NCI-H526 (cell line): Measurements from ENCODE around the gene FADS1.
A peak's percentile ranks its signal among the peaks of the same experiment; 100 is the strongest.

Source experiments
- DNase-seq, 2 experiments: peaks; one replicate each; lab custom pipeline; 2025; lab: John Stamatoyannopoulos, UW

The FADS1 gene

GRCh38 chr11:61826930-61827570 is 10.2 kb upstream of the FADS1 start:
- peak in 1 of 2 experiments; percentile 49 for DNase-seq

GRCh38 chr11:61820174-61820573 is 3.4 kb upstream of the FADS1 start:
- DNase-seq = peak in 1 of 2 experiments; percentile 56

- no peak for DNase-seq
Observed at GRCh38 chr11:61817471-61818202, 834 bp upstream of the FADS1 start.

- peak; percentile 83 to 88 for DNase-seq
Observed at GRCh38 chr11:61815790-61816735, 740 bp downstream of the FADS1 start.

GRCh38 chr11:61814958-61815789 is 1.6 kb downstream of the FADS1 start:
- DNase-seq = peak; percentile 78 to 96

GRCh38 chr11:61814247-61814957 is 2.4 kb downstream of the FADS1 start:
- DNase-seq = peak; percentile 25 to 47

- no peak for DNase-seq
Observed at GRCh38 chr11:61812736-61813411, 3.9 kb downstream of the FADS1 start.

GRCh38 chr11:61811831-61812230 is 5.0 kb downstream of the FADS1 start:
- no peak for DNase-seq

- DNase-seq = no peak
Observed at GRCh38 chr11:61810671-61811175, 6.1 kb downstream of the FADS1 start.

GRCh38 chr11:61806785-61807184 is 10.0 kb downstream of the FADS1 start:
- no peak for DNase-seq

- DNase-seq = no peak
Observed at GRCh38 chr11:61805146-61805545, 11.7 kb downstream of the FADS1 start.

- no peak for DNase-seq
Observed at GRCh38 chr11:61803889-61804647, 12.7 kb downstream of the FADS1 start.

GRCh38 chr11:61802605-61803004 is 14.2 kb downstream of the FADS1 start:
- DNase-seq = no peak

GRCh38 chr11:61800331-61801281 is 16.2 kb downstream of the FADS1 start:
- no peak for DNase-seq

- no peak for DNase-seq
Observed at GRCh38 chr11:61799665-61800284, 17.0 kb downstream of the FADS1 start.

GRCh38 chr11:61797263-61797944 is 19.4 kb downstream of the FADS1 start:
- DNase-seq = peak; percentile 22 to 83

- no peak for DNase-seq
Observed at GRCh38 chr11:61795876-61796526, 20.8 kb downstream of the FADS1 start.
